HepG2 (cell line): ENCODE results near the gene MIOS. TPM values are rescaled to one million over a fixed set of nuclear protein-coding genes. Genes with fewer than 3 reads are reported as not detected.

Experiments used
- LCORL ChIP-seq, 2 experiments: fragments of 450-650 bp in 1 of 2; sonication (generic) in 1 of 2; formaldehyde crosslinking in 1 of 2; IDR thresholded peaks; 2 replicates each; pipeline versions ENCODE4 v1.5.0 to v1.6.1; 2017 to 2020; ENCODE audit warnings: antibody characterized with exemption in 1 of 2, missing genetic modification reagents in 1 of 2
- PCBP1 ChIP-seq: fragments of 200-400 bp; formaldehyde crosslinking; IDR thresholded peaks from 2 replicates; pipeline ENCODE4 v1.6.1; 2017; ENCODE audit warnings: mild to moderate bottlenecking, low read depth, low read length, borderline replicate concordance
- U2AF2 ChIP-seq: fragments of 200-400 bp; formaldehyde crosslinking; IDR thresholded peaks from 2 replicates; pipeline ENCODE4 v1.6.1; 2017; ENCODE audit warnings: low read depth, mild to moderate bottlenecking, low read length
- ZFP82 ChIP-seq: sonication (generic); formaldehyde crosslinking; IDR thresholded peaks from 2 replicates; pipeline ENCODE4 v1.5.1; 2020; ENCODE audit warnings: mild to moderate bottlenecking, missing genetic modification reagents, borderline replicate concordance
- ZKSCAN1 ChIP-seq: fragments of 150-350 bp; IDR thresholded peaks from 2 replicates; pipeline ENCODE4 v1.6.1; 2014; ENCODE audit warnings: low read length
- ZNF746 ChIP-seq: sonication (generic); formaldehyde crosslinking; IDR thresholded peaks from 2 replicates; pipeline ENCODE4 v1.8.0; 2022; ENCODE audit warnings: mild to moderate bottlenecking, missing genetic modification reagents
- ZNF772 ChIP-seq: sonication (generic); formaldehyde crosslinking; IDR thresholded peaks from 2 replicates; pipeline ENCODE4 v1.5.0; 2020; ENCODE audit warnings: mild to moderate bottlenecking, missing genetic modification reagents
- ZNF773 ChIP-seq: sonication (generic); formaldehyde crosslinking; IDR thresholded peaks from 2 replicates; pipeline ENCODE4 v1.4.0; 2020; ENCODE audit warnings: missing genetic modification reagents, borderline replicate concordance
- ZNF83 ChIP-seq: sonication (generic); formaldehyde crosslinking; IDR thresholded peaks from 2 replicates; pipeline ENCODE4 v1.4.0; 2020; ENCODE audit warnings: missing genetic modification reagents, mild to moderate bottlenecking, borderline replicate concordance
- ZNF841 ChIP-seq: sonication (generic); formaldehyde crosslinking; IDR thresholded peaks from 2 replicates; pipeline ENCODE4 v1.8.1; 2023; ENCODE audit warnings: missing genetic modification reagents, borderline replicate concordance
- polyA plus RNA-seq, 8 experiments: library from polyadenylated mRNA; depleted of rRNA in 3 of 8; stranded (reverse) in 7 of 8; unstranded in 1 of 8; fragments of >200 nt; fragmentation: Illumina TruSeq in 4 of 8; extraction: Trizol in 4 of 8; gene quantifications; 2 replicates each; pipeline versions ENCODE4 v1.2.1 to v1.2.3, GENCODE V29; 2011 to 2016; ENCODE audit warnings: low read depth in 4 of 8, missing spikeins in 1 of 8, mixed read lengths in 1 of 8; ENCODE audit not compliant: insufficient read depth in 1 of 8
- total RNA-seq, 5 experiments: library from RNA; depleted of rRNA; stranded (reverse); fragments of >200 nt; fragmentation: Illumina TruSeq; extraction: Trizol; gene quantifications; 2 replicates each; pipeline ENCODE4 v1.2.3, GENCODE V29; 2016; ENCODE audit warnings: low read depth in 1 of 5
- TF ChIP-seq, protein P1 (sequence below): IDR thresholded peaks from 2 replicates; pipeline ENCODE4 v1.4.0; 2020; ENCODE audit warnings: mild to moderate bottlenecking, missing genetic modification reagents
- TF ChIP-seq, protein P2 (sequence below): sonication (generic); formaldehyde crosslinking; IDR thresholded peaks from one replicate; pipeline ENCODE4 v1.5.1; 2020; ENCODE audit warnings: mild to moderate bottlenecking, missing genetic modification reagents; ENCODE audit errors: not compliant biosample characterization
- TF ChIP-seq, protein P3 (sequence below): IDR thresholded peaks from 2 replicates; pipeline ENCODE4 v1.6.1; 2016; ENCODE audit warnings: missing genetic modification reagents, missing compliant biosample characterization

The MIOS gene
- total and polyA plus RNA-seq, 2 of the 13 experiments (the other 11 are each of a cell fraction or from before 2014, with no cell fraction given) = 15.2 to 33.5 TPM

DNA sequence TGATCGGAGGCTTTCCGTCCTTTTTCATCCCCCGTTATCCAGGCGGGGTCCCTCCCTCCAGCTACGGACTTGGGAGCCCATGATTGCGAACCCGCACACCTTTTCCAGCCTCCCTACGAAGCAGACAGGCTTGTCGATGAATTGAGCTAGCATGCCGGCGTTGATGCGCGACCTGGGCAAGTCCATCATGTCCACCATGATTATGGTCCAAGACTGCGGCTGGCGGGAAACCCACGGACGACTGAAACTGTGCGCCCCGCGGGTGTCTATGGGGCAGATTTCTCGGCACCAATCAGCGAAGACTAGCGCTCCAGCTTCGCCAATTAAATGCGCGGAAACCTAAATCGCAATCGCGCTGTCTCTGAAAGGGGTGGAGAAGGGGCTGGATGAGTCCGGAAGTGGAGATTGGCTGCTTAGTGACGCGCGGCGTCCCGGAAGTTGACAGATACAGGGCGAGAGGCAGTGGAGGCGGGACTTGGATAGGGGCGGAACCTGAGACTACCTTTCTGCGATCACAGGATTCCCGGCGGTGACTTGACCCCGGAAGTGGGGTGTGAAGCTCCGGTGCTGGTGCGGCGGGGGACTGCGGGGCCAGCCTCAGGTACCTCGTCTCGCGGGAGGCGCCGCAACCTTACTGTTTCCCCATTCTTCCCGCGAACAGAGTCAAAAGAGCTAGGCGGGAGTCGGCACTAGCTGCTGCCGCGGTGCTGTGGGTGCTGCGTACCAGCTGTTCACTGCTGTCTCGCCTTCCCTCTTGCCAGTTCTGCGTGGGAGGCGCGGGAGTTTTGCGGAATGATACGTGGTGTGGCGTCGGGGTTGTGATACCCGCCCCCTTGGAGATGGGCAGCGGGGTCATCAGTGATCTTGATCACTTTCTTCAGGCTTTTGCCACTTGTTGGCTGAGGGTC is 73.8 kb downstream of the MIOS start, which contains the start of gene UMAD1 (continued):
- TF ChIP-seq, protein P1, sequence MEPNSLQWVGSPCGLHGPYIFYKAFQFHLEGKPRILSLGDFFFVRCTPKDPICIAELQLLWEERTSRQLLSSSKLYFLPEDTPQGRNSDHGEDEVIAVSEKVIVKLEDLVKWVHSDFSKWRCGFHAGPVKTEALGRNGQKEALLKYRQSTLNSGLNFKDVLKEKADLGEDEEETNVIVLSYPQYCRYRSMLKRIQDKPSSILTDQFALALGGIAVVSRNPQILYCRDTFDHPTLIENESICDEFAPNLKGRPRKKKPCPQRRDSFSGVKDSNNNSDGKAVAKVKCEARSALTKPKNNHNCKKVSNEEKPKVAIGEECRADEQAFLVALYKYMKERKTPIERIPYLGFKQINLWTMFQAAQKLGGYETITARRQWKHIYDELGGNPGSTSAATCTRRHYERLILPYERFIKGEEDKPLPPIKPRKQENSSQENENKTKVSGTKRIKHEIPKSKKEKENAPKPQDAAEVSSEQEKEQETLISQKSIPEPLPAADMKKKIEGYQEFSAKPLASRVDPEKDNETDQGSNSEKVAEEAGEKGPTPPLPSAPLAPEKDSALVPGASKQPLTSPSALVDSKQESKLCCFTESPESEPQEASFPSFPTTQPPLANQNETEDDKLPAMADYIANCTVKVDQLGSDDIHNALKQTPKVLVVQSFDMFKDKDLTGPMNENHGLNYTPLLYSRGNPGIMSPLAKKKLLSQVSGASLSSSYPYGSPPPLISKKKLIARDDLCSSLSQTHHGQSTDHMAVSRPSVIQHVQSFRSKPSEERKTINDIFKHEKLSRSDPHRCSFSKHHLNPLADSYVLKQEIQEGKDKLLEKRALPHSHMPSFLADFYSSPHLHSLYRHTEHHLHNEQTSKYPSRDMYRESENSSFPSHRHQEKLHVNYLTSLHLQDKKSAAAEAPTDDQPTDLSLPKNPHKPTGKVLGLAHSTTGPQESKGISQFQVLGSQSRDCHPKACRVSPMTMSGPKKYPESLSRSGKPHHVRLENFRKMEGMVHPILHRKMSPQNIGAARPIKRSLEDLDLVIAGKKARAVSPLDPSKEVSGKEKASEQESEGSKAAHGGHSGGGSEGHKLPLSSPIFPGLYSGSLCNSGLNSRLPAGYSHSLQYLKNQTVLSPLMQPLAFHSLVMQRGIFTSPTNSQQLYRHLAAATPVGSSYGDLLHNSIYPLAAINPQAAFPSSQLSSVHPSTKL (CRISPR knock-in tag) = peak; percentile 41; the same call in 1 of the 2 replicates
- TF ChIP-seq, protein P2, sequence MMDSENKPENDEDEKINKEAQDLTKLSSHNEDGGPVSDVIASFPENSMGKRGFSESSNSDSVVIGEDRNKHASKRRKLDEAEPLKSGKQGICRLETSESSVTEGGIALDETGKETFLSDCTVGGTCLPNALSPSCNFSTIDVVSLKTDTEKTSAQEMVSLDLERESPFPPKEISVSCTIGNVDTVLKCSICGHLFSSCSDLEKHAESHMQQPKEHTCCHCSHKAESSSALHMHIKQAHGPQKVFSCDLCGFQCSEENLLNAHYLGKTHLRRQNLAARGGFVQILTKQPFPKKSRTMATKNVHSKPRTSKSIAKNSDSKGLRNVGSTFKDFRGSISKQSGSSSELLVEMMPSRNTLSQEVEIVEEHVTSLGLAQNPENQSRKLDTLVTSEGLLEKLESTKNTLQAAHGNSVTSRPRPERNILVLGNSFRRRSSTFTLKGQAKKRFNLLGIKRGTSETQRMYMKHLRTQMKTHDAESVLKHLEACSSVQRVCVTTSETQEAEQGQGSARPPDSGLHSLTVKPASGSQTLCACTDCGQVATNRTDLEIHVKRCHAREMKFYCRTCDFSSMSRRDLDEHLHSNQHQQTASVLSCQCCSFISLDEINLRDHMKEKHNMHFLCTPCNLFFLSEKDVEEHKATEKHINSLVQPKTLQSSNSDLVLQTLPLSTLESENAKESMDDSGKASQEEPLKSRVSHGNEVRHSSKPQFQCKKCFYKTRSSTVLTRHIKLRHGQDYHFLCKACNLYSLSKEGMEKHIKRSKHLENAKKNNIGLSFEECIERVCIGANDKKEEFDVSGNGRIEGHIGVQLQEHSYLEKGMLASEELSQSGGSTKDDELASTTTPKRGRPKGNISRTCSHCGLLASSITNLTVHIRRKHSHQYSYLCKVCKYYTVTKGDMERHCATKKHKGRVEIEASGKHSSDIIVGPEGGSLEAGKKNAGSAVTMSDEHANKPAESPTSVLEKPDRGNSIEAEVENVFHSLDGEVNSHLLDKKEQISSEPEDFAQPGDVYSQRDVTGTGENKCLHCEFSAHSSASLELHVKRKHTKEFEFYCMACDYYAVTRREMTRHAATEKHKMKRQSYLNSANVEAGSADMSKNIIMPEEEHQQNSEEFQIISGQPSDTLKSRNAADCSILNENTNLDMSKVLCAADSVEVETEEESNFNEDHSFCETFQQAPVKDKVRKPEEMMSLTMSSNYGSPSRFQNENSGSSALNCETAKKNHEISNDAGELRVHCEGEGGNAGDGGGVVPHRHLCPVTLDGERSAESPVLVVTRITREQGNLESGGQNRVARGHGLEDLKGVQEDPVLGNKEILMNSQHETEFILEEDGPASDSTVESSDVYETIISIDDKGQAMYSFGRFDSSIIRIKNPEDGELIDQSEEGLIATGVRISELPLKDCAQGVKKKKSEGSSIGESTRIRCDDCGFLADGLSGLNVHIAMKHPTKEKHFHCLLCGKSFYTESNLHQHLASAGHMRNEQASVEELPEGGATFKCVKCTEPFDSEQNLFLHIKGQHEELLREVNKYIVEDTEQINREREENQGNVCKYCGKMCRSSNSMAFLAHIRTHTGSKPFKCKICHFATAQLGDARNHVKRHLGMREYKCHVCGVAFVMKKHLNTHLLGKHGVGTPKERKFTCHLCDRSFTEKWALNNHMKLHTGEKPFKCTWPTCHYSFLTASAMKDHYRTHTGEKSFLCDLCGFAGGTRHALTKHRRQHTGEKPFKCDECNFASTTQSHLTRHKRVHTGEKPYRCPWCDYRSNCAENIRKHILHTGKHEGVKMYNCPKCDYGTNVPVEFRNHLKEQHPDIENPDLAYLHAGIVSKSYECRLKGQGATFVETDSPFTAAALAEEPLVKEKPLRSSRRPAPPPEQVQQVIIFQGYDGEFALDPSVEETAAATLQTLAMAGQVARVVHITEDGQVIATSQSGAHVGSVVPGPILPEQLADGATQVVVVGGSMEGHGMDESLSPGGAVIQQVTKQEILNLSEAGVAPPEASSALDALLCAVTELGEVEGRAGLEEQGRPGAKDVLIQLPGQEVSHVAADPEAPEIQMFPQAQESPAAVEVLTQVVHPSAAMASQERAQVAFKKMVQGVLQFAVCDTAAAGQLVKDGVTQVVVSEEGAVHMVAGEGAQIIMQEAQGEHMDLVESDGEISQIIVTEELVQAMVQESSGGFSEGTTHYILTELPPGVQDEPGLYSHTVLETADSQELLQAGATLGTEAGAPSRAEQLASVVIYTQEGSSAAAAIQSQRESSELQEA (CRISPR knock-in tag) = no peak
- TF ChIP-seq ZFP82 (CRISPR knock-in tag) = peak; percentile 62; the same call in 1 of the 2 replicates
- 0 out of 2 replicates have a peak, but pooled peaks have one; percentile 71 for TF ChIP-seq PCBP1
- TF ChIP-seq ZNF83 = peak; percentile 74; the same call in 1 of the 2 replicates
- no peak for TF ChIP-seq ZNF746 (CRISPR knock-in tag)
- TF ChIP-seq ZNF772 (CRISPR knock-in tag) = peak; percentile 87
- no peak for TF ChIP-seq U2AF2
- TF ChIP-seq ZNF841 (CRISPR knock-in tag) = no peak
- TF ChIP-seq, protein P3, sequence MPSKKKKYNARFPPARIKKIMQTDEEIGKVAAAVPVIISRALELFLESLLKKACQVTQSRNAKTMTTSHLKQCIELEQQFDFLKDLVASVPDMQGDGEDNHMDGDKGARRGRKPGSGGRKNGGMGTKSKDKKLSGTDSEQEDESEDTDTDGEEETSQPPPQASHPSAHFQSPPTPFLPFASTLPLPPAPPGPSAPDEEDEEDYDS (CRISPR knock-in tag) = peak; percentile 69
- TF ChIP-seq ZKSCAN1 = no peak
- TF ChIP-seq ZNF773 (CRISPR knock-in tag) = no peak
- no peak for TF ChIP-seq LCORL (IDR thresholded peaks at IDR 0.05)
- TF ChIP-seq LCORL (CRISPR knock-in tag; IDR thresholded peaks at IDR 0.05) = peak; percentile 31; the same call in 1 of the 2 replicates
